Ovary (tissue), 3 donors: ENCODE results near the gene LRMDA.

Experiments
- EP300 ChIP-seq: sonication (generic); formaldehyde crosslinking; IDR thresholded peaks from one replicate; pipeline ENCODE4 v1.6.1; 2017; ENCODE audit warnings: antibody characterized with exemption
- POLR2A ChIP-seq: fragments of 450-650 bp; IDR thresholded peaks from one replicate; pipeline ENCODE4 v1.6.1; 2017; ENCODE audit warnings: antibody characterized with exemption, mild to moderate bottlenecking, moderate library complexity
- TF ChIP-seq, protein P1 (sequence below), 3 donors: fragments of 450-650 bp in 2 of 3; fragments of 200-600 bp in 1 of 3; IDR thresholded peaks; one replicate each; pipeline versions ENCODE4 v1.5.1 to v1.8.0; 2016 to 2022; ENCODE audit warnings: antibody characterized with exemption in 3 of 3, mild to moderate bottlenecking in 1 of 3
- donor health status: DM: no; HTN: no; CAD: no.

GRCh38 chr10:75895259-75895658 is 463.8 kb downstream of the LRMDA start:
- TF ChIP-seq, protein P1, sequence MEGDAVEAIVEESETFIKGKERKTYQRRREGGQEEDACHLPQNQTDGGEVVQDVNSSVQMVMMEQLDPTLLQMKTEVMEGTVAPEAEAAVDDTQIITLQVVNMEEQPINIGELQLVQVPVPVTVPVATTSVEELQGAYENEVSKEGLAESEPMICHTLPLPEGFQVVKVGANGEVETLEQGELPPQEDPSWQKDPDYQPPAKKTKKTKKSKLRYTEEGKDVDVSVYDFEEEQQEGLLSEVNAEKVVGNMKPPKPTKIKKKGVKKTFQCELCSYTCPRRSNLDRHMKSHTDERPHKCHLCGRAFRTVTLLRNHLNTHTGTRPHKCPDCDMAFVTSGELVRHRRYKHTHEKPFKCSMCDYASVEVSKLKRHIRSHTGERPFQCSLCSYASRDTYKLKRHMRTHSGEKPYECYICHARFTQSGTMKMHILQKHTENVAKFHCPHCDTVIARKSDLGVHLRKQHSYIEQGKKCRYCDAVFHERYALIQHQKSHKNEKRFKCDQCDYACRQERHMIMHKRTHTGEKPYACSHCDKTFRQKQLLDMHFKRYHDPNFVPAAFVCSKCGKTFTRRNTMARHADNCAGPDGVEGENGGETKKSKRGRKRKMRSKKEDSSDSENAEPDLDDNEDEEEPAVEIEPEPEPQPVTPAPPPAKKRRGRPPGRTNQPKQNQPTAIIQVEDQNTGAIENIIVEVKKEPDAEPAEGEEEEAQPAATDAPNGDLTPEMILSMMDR (IDR thresholded peaks at IDR 0.05), result no peak
- no peak for TF ChIP-seq POLR2A
- no peak for TF ChIP-seq EP300
